Transverse colon (tissue), 4 donors: ENCODE data around the gene ZBTB8B. TPM values are rescaled to one million over a fixed set of nuclear protein-coding genes. Genes with fewer than 3 reads are reported as not detected.

ENCODE experiments used
- DNase-seq: peaks from one replicate; pipeline ENCODE4 v3.0.0-alpha.2; 2019
- H3K27ac ChIP-seq, 4 donors: fragments of 200-600 bp; sonication (generic); 2 replicates each; pipeline ENCODE4 v1.5.1; 2016 to 2018; ENCODE audit warnings: inconsistent platforms in 4 of 4
- H3K27me3 ChIP-seq: fragments of 200-600 bp; sonication (generic); 2 replicates; pipeline ENCODE4 v1.5.1; 2017; ENCODE audit warnings: inconsistent platforms
- H3K36me3 ChIP-seq, 4 donors: fragments of 200-600 bp; sonication (generic); 2 replicates each; pipeline ENCODE4 v1.5.1; 2017 to 2019; ENCODE audit warnings: inconsistent platforms in 4 of 4
- H3K4me1 ChIP-seq, 4 donors: fragments of 200-600 bp; sonication (generic); 2 replicates each; pipeline ENCODE4 v1.5.1; 2017 to 2020; ENCODE audit warnings: inconsistent platforms in 4 of 4
- H3K4me3 ChIP-seq, 4 donors: fragments of 200-600 bp; sonication (generic); 1 replicate in 1 of 4; 2 replicates in 3 of 4; pipeline versions ENCODE4 v1.5.1 to v1.6.1; 2017 to 2019; ENCODE audit warnings: inconsistent platforms in 4 of 4
- H3K9me3 ChIP-seq, 2 donors: fragments of 200-600 bp; sonication (generic); 2 replicates each; pipeline ENCODE4 v1.5.1; 2017 to 2019; ENCODE audit warnings: inconsistent platforms in 2 of 2
- EP300 ChIP-seq: sonication (generic); formaldehyde crosslinking; IDR thresholded peaks from one replicate; pipeline ENCODE4 v1.6.1; 2017; ENCODE audit warnings: antibody characterized with exemption, low read depth
- POLR2A ChIP-seq: fragments of 450-650 bp; IDR thresholded peaks from one replicate; pipeline ENCODE4 v1.6.1; 2016; ENCODE audit warnings: antibody characterized with exemption, mild to moderate bottlenecking, moderate library complexity
- POLR2AphosphoS5 ChIP-seq, 3 donors: sonication (generic); formaldehyde crosslinking; IDR thresholded peaks; one replicate each; pipeline ENCODE4 v1.6.1; 2016; ENCODE audit warnings: antibody characterized with exemption in 3 of 3
- WGBS, 2 donors: methylation state at CpG; one replicate each; pipeline ENCODE4 v1.1.5; 2018; ENCODE audit warnings: low coverage in 1 of 2; 5-methylcytosine and 5-hydroxymethylcytosine counted together
- in situ Hi-C, 4 donors: fragments of 200-750 bp; cut with MboI; loops; one replicate each; pipeline versions ENCODE4 v1.15.0 to v1.15.1; 2017; ENCODE audit warnings: low sequenced_read_pairs in 3 of 4, low pct_ligation_motif_present in 1 of 4, low pct_unique_long_range_greater_than_20kb in 1 of 4
- intact Hi-C: fragments of 100-400 bp; cut with DNase I; formaldehyde crosslinking; loops from one replicate; pipeline ENCODE4 v1.15.1; 2023; ENCODE audit warnings: low total_unique reads
- total RNA-seq, 4 donors: library from RNA; depleted of rRNA; stranded (reverse); fragments of >200 nt; gene quantifications; one replicate each; pipeline ENCODE4 v1.1.0, GENCODE V29; 2016
- TF ChIP-seq, protein P1 (sequence below), 5 experiments: fragments of 200-600 bp in 3 of 5; fragments of 450-650 bp in 2 of 5; sonication (generic) in 3 of 5; IDR thresholded peaks; 1 replicate in 2 of 5; 2 replicates in 3 of 5; pipeline ENCODE4 v1.5.1; 2016 to 2017; ENCODE audit warnings: antibody characterized with exemption in 5 of 5, inconsistent platforms in 3 of 5, mild to moderate bottlenecking in 2 of 5, moderate library complexity in 1 of 5

Gene ZBTB8B
- total RNA-seq, 4 donors from 2014 or later: under 0.01 TPM; not detected in 3

DNA sequence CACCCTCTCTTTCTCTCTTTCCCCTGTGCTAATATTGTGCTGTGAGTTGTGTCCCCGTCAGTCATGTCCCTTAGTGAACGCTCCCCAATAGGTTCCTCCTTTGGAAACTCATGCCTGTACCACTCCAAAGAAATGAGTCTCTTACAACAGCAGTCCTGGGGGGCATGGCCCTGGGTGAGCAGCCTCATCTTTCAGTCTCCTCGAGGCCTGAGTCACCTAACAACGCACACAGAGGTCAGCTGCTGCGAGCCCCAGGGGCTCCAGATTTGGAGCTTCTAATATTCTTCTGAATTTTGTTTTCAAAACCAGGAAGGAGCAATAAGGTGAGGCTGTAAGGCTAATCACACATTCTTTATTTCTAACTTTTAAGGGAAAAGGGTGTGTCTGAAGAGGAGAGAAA, 43.9 kb downstream of the ZBTB8B start:
- no peaks in the 10 kb centered on the region for H3K36me3 ChIP-seq
- no peak for TF ChIP-seq POLR2AphosphoS5 (IDR thresholded peaks at IDR 0.05)
- TF ChIP-seq, protein P1, sequence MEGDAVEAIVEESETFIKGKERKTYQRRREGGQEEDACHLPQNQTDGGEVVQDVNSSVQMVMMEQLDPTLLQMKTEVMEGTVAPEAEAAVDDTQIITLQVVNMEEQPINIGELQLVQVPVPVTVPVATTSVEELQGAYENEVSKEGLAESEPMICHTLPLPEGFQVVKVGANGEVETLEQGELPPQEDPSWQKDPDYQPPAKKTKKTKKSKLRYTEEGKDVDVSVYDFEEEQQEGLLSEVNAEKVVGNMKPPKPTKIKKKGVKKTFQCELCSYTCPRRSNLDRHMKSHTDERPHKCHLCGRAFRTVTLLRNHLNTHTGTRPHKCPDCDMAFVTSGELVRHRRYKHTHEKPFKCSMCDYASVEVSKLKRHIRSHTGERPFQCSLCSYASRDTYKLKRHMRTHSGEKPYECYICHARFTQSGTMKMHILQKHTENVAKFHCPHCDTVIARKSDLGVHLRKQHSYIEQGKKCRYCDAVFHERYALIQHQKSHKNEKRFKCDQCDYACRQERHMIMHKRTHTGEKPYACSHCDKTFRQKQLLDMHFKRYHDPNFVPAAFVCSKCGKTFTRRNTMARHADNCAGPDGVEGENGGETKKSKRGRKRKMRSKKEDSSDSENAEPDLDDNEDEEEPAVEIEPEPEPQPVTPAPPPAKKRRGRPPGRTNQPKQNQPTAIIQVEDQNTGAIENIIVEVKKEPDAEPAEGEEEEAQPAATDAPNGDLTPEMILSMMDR (IDR thresholded peaks at IDR 0.05): no peak
- TF ChIP-seq POLR2A: no peak
- TF ChIP-seq EP300: no peak
- no peaks in the 10 kb centered on the region for H3K9me3 ChIP-seq
- intact Hi-C loops: no loop called here
- DNase-seq: no peak
- H3K27ac ChIP-seq: no peak overlapping the region
- no peak overlapping the region for H3K4me3 ChIP-seq
- no peaks in the 10 kb centered on the region for H3K27me3 ChIP-seq
- in situ Hi-C loops: loop anchor here in 1 of 4 donors (25.0 kb wide), 1 partner anchor 279 kb away; no protein-coding TSS in a partner anchor
- WGBS, 2 donors: 70 to 83% methylated on average over 3 to 5 of the region's 5 CpGs
- H3K4me1 ChIP-seq: no peaks in the 10 kb centered on the region

DNA sequence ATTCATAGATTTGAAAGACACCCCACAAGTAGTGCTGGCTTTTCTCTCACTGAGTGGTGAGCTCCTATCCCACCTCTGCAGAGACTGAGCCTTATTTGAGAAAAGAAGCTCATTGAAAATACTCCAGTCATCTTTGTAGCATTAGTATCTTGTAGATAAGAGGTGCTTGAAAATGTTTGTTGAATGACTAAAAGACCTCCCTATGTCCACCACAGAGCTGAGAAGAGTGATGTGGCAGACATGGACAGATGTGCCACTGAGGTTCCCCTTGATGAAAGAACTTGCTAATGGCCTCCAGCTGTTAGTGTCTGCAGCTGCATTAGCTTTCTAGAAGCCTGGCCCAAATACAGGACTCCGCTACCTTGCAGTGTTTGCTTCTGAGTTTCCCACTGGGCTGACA, 45.1 kb downstream of the ZBTB8B start:
- Histone ChIP-seq H3K4me3 (no peak overlapping the region), H3K9me3 (no peaks in the 10 kb centered on the region), H3K27me3 (no peaks in the 10 kb centered on the region), H3K27ac (no peak overlapping the region), H3K4me1 (no peaks in the 10 kb centered on the region), H3K36me3 (no peaks in the 10 kb centered on the region)
- intact Hi-C loops (loop anchor here (5.0 kb wide), 1 partner anchor 777 kb away; no protein-coding TSS in a partner anchor), in situ Hi-C loops (loop anchor here in 1 of 4 donors (25.0 kb wide), 1 partner anchor 277 kb away; no protein-coding TSS in a partner anchor)
- TF ChIP-seq, protein P1 (IDR thresholded peaks at IDR 0.05): no peak
- TF ChIP-seq EP300: no peak
- TF ChIP-seq POLR2AphosphoS5 (IDR thresholded peaks at IDR 0.05): no peak
- no peak for TF ChIP-seq POLR2A
- no peak for DNase-seq
- WGBS, 2 donors: 90 to 100% methylated on average over 1 of the region's 1 CpG

Other genes starting within 250 kb of the ZBTB8B start
- gene TMEM234, start 242.7 kb upstream of the ZBTB8B start, total RNA-seq: 100 to 1,000 TPM in 1 of 4 donors, 10 to 100 TPM in 3; 16.5 to 166 (median 22.7) TPM
- gene EIF3I, start 242.7 kb upstream of the ZBTB8B start, total RNA-seq: 100 to 1,000 TPM in 3 of 4 donors, 10 to 100 TPM in 1; 43.8 to 122 (median 114) TPM
- 1 to 10 TPM in 2 of 4 donors, not detected in 2; 1.1 to 1.5 TPM for gene FAM167B, start 217.8 kb upstream of the ZBTB8B start, total RNA-seq
- 10 to 100 TPM in 1 of 4 donors, 1 to 10 TPM in 2, not detected in 1; 4.5 to 12.3 (median 8.7) TPM for gene LCK, start 213.8 kb upstream of the ZBTB8B start, total RNA-seq
- 100 to 1,000 TPM in 3 of 4 donors, 10 to 100 TPM in 1; 85.2 to 218 (median 174) TPM for gene HDAC1, start 173.0 kb upstream of the ZBTB8B start, total RNA-seq
- 10 to 100 TPM; 40.0 to 62.8 (median 53.0) TPM for gene MARCKSL1, start 128.8 kb upstream of the ZBTB8B start, total RNA-seq
- gene FAM229A, start 102.6 kb upstream of the ZBTB8B start, total RNA-seq: 10 to 100 TPM; 12.1 to 59.1 (median 21.1) TPM
- gene TSSK3, start 102.5 kb upstream of the ZBTB8B start, total RNA-seq: 1 to 10 TPM in 2 of 4 donors, not detected in 2; 1.3 to 1.4 TPM
- 100 to 1,000 TPM in 3 of 4 donors, 10 to 100 TPM in 1; 94.8 to 140 (median 117) TPM for gene BSDC1, start 70.6 kb upstream of the ZBTB8B start, total RNA-seq
- gene ZBTB8A, start 74.4 kb downstream of the ZBTB8B start, total RNA-seq: 10 to 100 TPM in 1 of 4 donors, 1 to 10 TPM in 3; 2.2 to 21.1 (median 6.6) TPM
- gene ZBTB8OS, start 185.5 kb downstream of the ZBTB8B start, total RNA-seq: 10 to 100 TPM in 3 of 4 donors, 1 to 10 TPM in 1; 3.4 to 72.9 (median 34.5) TPM
- 100 to 1,000 TPM in 1 of 4 donors, 10 to 100 TPM in 3; 40.4 to 117 (median 67.7) TPM for gene RBBP4, start 186.1 kb downstream of the ZBTB8B start, total RNA-seq
- 10 to 100 TPM; 24.9 to 95.5 (median 43.8) TPM for gene SYNC, start 237.7 kb downstream of the ZBTB8B start, total RNA-seq